ENCODE results near the gene PRX.
"Not testable (repeated sequence)": the region's sequence is repeated elsewhere in the genome, so short reads cannot be mapped to it uniquely, and the experiment has no call there.

The PRX gene, protein sequence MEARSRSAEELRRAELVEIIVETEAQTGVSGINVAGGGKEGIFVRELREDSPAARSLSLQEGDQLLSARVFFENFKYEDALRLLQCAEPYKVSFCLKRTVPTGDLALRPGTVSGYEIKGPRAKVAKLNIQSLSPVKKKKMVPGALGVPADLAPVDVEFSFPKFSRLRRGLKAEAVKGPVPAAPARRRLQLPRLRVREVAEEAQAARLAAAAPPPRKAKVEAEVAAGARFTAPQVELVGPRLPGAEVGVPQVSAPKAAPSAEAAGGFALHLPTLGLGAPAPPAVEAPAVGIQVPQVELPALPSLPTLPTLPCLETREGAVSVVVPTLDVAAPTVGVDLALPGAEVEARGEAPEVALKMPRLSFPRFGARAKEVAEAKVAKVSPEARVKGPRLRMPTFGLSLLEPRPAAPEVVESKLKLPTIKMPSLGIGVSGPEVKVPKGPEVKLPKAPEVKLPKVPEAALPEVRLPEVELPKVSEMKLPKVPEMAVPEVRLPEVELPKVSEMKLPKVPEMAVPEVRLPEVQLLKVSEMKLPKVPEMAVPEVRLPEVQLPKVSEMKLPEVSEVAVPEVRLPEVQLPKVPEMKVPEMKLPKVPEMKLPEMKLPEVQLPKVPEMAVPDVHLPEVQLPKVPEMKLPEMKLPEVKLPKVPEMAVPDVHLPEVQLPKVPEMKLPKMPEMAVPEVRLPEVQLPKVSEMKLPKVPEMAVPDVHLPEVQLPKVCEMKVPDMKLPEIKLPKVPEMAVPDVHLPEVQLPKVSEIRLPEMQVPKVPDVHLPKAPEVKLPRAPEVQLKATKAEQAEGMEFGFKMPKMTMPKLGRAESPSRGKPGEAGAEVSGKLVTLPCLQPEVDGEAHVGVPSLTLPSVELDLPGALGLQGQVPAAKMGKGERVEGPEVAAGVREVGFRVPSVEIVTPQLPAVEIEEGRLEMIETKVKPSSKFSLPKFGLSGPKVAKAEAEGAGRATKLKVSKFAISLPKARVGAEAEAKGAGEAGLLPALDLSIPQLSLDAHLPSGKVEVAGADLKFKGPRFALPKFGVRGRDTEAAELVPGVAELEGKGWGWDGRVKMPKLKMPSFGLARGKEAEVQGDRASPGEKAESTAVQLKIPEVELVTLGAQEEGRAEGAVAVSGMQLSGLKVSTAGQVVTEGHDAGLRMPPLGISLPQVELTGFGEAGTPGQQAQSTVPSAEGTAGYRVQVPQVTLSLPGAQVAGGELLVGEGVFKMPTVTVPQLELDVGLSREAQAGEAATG (N-terminal part only)

GRCh38 chr19:40413291-40413845 lies at the start of gene PRX:
PRX (minus strand) TSS chr19:40413378; CDS start chr19:40407932, 5,446 bp downstream.
- no peak for DNase-seq

DNA sequence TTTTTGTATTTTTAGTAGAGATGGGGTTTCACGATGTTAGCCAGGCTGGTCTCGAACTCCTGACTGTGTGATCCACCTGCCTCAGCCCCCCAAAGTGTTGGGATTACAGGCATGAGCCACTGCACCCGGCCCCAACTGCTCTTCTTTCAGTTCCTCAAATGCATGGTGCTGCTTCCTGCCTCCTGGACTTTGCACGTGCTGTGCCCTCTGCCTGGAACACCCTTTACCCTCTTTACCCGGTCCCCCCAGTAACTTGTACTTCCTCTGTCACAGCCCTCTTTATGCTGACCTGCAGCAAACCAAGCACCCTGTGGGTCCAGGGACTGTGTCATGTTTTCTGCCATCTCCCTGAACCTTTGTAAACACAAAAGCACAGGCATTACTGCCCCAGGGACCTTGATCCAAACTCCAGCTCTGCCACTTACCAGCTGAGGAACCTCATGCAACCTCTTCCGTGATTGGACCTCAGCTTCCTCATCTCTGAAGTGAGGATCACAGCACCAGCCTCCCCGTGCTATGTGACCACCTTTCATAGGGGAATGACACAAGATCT lies 48.6 kb upstream of the PRX start:
- DNase-seq: peak in 1 of 2 donors; percentile 4

DNA sequence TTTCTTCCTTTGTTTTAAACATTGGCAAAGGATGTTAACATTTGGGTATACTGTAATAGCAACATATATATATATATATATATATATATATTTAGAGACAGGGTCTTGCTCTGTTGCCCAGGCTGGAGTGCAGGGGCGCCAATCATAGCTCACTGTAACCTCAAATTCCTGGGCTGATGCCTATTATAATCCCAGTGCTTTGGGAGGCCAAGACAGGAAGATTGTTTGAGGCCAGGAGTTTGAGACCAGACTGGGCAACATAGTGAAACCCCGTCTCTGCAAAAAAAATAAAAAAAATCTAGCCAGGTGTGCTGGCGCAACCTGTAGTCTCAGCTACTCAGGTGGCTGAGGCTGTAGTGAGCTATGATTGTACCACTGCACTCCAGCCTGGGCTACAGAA lies 47.0 kb upstream of the PRX start:
- no peak for DNase-seq

DNA sequence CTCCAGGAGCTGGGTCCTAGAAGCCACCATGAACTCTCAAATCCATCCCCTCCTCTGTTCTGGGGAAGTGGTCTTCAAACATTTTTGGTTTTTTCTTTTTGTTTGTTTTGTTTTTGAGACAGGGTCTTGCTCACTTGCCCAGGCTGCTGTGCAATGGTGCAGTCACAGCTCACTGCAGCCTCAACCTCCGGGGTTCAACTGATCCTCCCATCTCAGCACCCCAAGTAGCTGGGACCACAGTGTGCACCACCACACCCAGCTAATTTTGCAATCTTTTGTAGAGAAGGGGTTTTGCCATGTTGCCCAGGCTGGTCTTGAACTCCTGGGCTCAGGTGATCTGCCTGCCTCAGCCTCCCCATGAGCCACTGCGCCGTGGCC lies 45.4 kb upstream of the PRX start:
- no peak for DNase-seq

- DNase-seq: no peak
Observed at GRCh38 chr19:40457953-40458596, 44.9 kb upstream of the PRX start.

DNA sequence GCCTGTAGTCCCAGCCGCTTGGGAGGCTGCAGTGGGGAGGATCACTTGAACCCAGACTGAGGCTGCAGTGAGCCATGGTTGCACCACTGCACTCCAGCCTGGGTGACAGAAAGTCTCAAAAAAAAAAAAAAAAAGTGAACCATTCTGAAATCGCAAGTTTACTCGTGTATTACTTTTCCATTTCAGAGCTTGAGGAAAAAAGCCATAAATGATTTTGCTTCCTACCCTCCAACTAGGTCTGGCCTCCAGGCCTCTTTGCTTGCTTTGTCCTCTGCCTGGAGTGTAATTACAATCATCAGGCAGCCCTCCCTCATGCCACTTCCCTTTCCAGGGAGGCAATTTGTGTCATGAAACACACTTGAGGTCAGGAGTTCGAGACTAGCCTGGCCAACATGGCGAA lies 43.9 kb upstream of the PRX start:
- no peak for DNase-seq

GRCh38 chr19:40453943-40454342 lies 40.8 kb upstream of the PRX start:
- DNase-seq: not testable (repeated sequence)

GRCh38 chr19:40453151-40453735 lies 40.1 kb upstream of the PRX start:
- DNase-seq: no peak

DNA sequence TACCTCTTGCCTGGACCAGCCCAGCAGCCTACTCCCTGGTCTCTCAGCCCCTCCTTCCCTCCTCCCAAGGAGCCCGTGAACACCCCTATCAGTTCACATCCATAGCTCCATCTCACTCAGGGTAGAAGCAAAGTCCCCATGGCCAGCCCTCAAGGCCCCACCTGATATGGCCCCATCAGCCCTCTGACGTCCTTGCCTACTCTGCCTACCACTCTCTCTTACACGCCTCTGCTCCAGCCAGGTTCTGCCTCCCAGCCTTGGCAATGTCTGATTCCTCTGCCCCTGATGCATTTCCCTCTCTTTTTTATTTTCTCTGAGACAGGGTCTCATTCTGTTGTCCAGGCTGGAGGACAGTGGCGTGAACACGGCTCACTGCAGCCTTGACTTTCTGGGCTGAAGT lies 38.8 kb upstream of the PRX start:
- no peak for DNase-seq

GRCh38 chr19:40450664-40451063 lies 37.5 kb upstream of the PRX start:
- no peak for DNase-seq

- no peak for DNase-seq
Observed at GRCh38 chr19:40449506-40449905, 36.3 kb upstream of the PRX start.

- DNase-seq: no peak
Observed at GRCh38 chr19:40446263-40446784, 33.1 kb upstream of the PRX start.

- no peak for DNase-seq
Observed at GRCh38 chr19:40445780-40446262, 32.6 kb upstream of the PRX start.

- DNase-seq: no peak
Observed at GRCh38 chr19:40444825-40445312, 31.7 kb upstream of the PRX start.

DNA sequence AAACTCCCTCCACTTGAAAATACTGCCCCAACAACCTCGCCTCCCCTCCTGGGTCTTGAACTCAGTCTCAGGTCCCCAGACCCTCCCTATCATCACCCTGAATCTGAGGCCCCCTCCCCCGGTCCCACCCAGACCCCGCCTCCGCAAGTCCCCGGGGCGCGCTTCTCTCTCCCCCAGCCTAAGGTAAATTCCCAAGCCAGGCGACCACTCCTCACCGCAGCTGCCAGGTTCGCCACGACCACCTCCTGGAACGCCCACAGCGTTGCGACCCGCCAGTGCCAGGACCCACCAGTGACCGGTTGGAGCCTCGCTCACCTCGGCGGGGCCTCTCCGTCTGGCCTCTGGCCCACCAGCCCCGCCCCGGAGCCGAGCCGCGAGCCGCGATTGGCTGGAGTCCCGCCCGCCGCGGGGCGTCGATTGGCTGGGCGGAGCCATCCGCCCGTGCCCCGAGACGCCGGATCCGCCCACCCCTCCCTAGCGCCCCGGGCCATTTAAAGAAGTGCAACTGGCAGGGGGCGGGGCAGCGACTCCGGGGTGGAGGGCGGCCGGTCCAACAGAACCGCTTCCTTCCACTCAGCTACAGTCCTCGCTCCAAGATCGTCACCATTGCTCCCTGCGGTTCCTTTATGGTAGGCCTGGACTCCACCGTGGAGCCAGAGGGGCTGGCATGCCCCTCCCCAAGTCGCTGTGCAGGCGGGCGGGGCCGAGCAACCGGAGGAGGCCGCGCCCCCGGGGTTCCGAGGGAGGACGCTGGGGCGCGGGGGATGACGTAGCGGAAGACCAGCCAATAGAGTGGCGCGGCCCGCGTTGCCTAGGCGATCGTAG lies 31.0 kb upstream of the PRX start, which contains the start of gene SERTAD3:
Gene SERTAD3, minus strand, starts transcription at position 336 of the 825 bp plus-strand sequence. CDS start 2,255 bp downstream, outside the sequence.
- DNase-seq: peak; percentile 95 to 97

- DNase-seq: peak; percentile 92 to 98
Observed at GRCh38 chr19:40443131-40443999, 30.2 kb upstream of the PRX start.

GRCh38 chr19:40442328-40443130 lies 29.4 kb upstream of the PRX start:
- no peak for DNase-seq

DNA sequence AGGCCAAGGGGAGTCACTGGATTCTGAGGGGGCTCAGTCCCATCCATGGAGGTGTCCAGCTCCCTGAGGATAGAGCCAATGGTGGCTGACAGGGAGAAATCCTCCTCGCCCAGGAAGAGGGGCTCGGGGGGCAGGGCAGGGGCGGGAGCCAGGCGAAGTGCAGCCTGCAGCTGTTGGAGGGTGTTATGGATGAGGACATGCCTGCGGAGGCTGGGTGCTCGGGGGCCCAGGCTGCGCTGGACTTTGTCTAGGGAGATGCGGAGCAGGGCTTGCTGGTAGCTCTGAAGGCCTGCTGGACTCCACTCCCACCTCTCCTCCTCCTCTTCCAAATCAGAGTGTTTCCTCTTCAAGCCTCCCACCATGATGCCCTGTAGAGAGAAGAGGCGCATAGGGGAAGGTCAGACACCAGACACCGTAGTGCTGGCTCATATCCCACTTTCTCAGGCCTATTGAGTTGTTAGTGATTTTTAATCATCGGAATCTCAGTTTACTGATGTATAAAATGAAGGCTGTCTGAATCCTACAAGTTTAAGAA lies 28.6 kb upstream of the PRX start:
- DNase-seq: no peak

Measured in bone marrow (tissue), 2 donors.